Fibroblast of peridontal ligament (primary cell): ENCODE results near the gene FAM131A.

ENCODE experiments used
- DNase-seq: peaks from one replicate; pipeline ENCODE4 v3.0.0-alpha.2; 2010; ENCODE audit errors: extremely low read depth

The FAM131A gene, protein sequence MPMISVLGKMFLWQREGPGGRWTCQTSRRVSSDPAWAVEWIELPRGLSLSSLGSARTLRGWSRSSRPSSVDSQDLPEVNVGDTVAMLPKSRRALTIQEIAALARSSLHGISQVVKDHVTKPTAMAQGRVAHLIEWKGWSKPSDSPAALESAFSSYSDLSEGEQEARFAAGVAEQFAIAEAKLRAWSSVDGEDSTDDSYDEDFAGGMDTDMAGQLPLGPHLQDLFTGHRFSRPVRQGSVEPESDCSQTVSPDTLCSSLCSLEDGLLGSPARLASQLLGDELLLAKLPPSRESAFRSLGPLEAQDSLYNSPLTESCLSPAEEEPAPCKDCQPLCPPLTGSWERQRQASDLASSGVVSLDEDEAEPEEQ

DNA sequence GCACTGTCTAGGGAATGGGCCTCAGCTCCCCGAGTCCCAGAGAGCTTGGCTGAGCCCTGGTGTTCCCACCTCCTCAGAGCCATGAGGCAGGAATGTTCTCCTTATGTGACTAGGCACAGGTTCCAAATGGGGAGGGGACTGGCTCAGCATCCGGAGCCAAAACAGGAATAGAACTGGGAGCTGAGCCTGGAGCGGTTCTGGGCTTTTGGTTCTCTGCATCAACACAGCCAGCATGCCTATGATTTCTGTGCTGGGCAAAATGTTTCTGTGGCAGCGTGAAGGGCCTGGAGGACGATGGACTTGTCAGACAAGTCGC lies at the start of gene FAM131A:
Gene FAM131A (plus strand): TSS at position 202 of the 316 bp plus-strand sequence. CDS start 31 bp downstream, at position 233.
- peak; percentile 63 for DNase-seq

DNA sequence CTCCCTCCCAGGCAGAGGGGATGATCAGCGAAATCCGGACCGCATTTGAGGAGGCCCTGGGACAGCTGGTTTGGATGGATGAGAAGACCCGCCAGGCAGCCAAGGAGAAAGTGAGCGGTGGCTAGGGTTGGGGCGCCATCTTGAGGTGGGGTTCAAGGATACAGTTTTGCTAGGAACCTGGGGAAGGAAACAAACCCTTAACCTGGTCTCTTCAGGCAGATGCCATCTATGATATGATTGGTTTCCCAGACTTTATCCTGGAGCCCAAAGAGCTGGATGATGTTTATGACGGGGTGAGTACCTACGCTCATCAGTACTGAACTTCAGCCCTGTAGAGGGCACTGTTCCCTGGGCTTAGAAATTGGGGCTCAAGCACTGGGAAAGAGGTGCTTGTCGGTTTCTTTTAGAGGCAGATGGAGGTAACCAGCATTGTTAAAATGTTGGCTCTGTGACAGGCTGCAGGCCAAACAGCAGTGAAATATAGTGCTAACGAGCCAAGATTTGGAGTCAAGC lies 47.9 kb upstream of the FAM131A start:
- DNase-seq = peak; percentile 48

DNA sequence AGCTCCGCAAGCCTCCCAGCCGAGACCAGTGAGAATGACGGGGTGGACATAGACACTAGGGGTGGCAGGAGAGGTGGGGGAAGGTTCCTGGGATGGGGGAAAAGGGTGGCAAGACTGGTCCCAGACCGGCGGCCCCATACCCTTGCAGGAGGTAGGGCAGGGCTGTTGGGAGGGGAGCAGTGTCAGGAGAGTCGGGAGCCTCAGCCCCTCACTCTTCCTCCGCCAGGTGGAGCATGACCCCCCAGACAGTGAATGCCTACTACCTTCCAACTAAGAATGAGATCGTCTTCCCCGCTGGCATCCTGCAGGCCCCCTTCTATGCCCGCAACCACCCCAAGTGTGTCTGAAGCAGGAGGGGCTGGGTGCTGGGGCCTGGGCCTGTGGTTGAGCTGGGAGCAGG lies 47.1 kb upstream of the FAM131A start:
- no peak for DNase-seq

DNA sequence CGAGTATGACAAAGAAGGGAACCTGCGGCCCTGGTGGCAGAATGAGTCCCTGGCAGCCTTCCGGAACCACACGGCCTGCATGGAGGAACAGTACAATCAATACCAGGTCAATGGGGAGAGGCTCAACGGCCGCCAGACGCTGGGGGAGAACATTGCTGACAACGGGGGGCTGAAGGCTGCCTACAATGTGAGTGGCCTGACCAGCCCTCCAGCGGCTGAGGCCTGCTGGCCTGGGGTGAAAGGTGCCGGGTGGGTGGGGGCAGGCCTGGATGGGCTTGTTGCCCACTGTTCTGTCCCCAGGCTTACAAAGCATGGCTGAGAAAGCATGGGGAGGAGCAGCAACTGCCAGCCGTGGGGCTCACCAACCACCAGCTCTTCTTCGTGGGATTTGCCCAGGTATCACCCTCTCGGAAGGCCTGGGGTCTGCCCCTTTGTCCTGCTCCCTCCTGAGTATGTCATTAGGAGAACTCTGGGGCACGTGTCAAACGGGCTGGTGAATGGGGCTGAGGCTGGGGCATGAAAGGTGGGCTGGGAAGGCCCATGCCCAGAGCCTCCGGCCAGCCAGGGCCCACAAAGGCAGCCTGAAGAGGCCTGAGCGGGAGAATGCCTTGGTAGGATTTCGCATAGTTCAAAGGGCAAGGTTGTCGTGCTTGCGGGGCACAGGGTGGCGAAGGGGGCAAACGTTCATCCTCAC lies 46.2 kb upstream of the FAM131A start:
- DNase-seq = no peak

DNA sequence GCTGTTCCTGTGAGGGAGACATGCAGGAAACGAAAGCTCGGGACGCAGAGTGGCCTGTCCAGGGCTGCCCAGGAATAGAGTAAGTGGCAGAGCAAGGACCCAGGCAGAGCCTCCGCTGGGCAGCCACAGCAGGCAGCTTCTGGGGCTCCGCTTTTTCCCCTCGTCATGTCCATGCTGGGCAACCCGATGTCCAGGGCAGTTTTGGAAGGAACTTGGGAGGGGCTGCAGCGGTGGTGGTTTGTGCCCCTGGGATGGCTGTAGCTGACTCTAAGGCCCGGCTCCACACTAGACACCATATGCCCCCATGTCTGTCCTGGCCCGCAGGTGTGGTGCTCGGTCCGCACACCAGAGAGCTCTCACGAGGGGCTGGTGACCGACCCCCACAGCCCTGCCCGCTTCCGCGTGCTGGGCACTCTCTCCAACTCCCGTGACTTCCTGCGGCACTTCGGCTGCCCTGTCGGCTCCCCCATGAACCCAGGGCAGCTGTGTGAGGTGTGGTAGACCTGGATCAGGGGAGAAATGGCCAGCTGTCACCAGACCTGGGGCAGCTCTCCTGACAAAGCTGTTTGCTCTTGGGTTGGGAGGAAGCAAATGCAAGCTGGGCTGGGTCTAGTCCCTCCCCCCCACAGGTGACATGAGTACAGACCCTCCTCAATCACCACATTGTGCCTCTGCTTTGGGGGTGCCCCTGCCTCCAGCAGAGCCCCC lies 45.5 kb upstream of the FAM131A start:
- no peak for DNase-seq

DNA sequence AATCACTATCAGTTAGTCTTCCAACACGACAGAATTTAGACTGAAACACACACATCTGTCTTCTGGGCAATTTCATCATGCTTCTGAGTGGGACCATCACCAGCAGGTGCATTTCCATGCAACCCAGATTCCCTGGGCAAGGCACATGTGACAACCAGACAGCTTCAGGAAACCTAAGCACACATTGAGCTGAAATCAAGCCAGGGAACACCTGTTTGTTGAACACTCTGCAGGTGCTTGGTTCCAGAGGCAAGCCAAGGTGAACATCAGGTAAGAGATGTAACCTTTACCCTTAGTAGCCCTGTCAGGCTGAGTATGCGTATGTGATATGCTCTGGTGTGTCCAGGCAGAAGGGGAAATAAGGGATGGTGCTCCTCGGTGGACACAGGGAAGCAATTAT lies 41.6 kb upstream of the FAM131A start:
- no peak for DNase-seq

DNA sequence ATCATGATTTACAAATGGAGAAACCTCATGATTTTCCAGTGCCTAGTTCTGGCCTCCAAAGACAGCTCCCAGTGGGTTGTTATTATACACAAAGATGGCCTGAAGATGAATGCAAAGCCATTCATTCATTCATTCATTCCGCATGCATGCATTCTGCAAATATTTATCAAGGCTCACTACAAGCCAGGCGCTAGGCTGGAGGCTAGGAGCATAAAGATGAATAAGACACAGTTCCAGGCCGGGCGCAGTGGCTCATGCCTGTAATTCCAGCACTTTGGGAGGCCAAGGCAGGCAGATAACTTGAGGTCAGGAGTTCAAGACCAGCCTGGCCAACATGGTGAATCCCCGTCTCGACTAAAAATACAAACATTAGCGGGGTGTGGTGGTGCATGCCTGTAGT lies 40.8 kb upstream of the FAM131A start:
- no peak for DNase-seq

DNA sequence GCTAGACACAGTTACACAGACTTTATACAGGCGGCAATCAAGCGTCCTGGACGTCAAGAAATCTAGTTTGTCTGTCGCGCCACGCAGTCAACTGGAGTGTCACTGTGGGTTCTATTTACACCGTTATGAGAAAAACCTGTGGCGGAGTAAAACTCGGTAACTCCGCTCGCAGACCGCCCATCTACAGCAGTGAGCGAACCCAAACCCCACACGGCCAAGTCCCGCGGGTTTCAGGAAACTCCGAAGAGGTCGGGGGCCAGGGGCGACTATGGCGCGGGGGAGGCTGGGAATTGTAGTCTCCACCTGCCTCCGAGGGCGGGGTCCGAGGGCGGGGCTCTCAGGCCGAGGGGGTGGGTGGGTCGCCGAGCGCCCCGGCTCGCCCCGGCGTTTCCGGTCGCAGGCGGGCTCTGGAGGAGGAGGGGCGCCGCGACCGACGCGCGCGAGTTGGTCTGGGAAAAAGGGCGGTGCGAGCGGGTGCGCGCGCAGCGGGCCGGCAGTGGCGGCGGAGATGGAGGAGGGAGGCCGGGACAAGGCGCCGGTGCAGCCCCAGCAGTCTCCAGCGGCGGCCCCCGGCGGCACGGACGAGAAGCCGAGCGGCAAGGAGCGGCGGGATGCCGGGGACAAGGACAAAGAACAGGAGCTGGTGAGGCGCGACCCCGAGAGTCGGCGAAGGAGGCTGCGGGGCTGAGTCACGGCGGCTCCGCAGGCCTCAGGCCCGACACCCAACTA lies 38.5 kb upstream of the FAM131A start, which contains the start of gene PSMD2:
Gene PSMD2 (plus strand): TSS at position 483 of the 729 bp plus-strand sequence. CDS start 26 bp downstream, at position 509.
- DNase-seq = peak; percentile 94

DNA sequence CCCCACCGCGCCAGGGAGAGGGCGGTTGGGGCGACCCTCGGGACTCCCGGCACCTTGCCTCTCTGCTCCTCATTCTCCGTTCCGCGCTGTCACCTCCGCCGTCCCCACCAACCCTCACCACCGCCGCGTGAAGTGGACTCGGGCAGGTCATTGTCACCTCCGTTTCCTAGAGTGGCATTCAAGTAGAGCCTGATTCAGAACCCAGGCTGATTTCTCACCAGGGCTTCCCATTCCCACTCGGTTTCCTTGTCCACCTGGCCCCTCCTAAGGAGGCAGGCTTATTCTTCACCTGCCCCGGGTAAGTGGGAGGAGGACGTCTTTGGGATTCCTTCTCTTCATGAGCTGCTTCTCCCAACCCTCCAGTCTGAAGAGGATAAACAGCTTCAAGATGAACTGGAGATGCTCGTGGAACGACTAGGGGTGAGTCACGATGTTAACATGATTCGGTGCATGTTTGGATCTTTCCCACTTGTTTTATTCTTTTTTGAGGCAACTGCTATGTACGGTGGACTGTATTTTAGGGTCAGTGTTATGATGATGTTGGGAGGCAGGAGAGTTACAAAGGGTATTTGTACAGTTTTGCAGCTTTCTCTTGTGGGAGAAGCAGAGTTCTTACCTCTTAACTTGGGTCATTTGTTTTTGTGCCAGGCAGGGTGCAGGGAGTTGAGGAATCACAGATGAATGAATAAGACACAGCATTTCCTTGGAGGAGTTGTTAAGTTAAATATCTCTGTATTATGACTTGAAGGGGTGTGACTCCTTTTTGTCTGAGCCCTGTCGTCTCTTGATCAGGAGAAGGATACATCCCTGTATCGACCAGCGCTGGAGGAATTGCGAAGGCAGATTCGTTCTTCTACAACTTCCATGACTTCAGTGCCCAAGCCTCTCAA lies 37.7 kb upstream of the FAM131A start:
- peak; percentile 51 for DNase-seq

DNA sequence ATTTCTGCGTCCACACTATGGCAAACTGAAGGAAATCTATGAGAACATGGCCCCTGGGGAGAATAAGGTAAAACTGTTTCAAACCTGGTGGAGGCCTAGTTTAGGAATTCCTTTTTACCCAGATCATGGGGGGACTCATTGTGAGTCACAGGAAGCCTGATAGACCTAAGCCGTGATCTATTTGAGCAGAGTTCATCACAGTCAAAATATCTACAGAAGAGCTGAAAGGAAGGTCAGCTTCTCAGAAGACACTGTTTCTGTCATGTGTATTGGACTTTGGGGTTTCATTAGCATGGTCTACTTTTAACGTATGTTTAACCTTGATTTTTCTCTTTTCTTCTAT lies 37.1 kb upstream of the FAM131A start:
- DNase-seq = no peak

DNA sequence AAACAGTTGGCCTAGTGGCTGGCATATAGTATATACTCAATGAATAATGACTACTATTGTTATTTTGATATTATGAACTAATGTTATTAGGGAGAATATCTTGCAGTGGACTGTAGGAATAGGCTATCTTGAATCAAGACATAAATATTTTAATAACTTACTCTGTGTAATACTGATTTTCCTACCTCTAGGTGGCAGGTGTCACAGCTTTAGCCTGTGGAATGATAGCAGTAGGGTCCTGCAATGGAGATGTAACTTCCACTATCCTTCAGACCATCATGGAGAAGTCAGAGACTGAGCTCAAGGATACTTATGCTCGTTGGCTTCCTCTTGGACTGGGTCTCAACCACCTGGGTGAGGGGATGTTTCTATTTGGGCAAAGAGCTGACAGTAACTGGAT lies 31.8 kb upstream of the FAM131A start:
- peak; percentile 25 for DNase-seq

DNA sequence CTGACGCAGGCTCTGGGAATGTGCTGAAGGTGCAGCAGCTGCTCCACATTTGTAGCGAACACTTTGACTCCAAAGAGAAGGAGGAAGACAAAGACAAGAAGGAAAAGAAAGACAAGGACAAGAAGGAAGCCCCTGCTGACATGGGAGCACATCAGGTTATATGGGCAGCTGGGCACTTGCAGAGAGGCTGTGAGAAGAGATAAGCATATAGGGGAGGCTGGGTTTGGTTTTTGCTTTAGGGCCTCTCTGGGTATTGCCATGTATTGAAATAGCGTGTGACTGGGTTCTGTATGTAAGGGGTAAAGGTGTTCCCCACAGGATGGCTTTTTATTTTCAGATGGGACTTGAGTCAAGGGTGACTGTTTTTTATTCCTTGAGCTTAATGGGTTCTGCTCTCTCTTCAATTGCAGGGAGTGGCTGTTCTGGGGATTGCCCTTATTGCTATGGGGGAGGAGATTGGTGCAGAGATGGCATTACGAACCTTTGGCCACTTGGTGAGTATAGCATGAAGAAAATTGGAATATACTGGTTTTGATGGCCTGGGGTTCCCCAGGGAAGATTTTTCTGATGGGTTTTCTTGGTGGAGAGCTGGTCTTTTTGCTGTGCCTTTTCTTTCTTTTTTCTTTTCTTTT lies 30.9 kb upstream of the FAM131A start:
- DNase-seq = no peak

DNA sequence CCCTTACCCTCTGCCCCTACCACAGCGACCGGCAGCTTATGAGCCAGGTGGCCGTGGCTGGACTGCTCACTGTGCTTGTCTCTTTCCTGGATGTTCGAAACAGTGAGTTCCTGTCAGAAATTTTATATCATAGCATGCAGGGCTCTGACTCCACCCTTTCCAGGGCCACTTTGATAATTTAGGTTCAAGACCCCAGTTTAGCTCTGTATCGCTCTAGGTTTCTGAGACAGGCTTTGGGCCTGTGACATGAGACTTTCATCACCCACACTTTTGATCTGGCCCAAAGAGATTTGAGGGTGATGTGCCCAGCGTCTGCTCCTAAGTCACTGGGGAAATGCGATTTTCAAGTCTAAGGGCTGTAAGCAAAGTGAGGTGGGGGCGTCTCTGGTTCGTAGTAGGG lies 29.5 kb upstream of the FAM131A start:
- DNase-seq = no peak

DNA sequence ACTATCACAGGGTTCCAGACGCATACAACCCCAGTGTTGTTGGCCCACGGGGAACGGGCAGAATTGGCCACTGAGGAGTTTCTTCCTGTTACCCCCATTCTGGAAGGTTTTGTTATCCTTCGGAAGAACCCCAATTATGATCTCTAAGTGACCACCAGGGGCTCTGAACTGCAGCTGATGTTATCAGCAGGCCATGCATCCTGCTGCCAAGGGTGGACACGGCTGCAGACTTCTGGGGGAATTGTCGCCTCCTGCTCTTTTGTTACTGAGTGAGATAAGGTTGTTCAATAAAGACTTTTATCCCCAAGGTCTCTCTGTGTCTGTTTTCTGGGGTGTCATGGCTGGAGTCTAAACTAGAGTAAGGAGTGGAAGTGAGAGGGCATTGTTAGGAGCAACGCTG lies 28.7 kb upstream of the FAM131A start:
- no peak for DNase-seq

DNA sequence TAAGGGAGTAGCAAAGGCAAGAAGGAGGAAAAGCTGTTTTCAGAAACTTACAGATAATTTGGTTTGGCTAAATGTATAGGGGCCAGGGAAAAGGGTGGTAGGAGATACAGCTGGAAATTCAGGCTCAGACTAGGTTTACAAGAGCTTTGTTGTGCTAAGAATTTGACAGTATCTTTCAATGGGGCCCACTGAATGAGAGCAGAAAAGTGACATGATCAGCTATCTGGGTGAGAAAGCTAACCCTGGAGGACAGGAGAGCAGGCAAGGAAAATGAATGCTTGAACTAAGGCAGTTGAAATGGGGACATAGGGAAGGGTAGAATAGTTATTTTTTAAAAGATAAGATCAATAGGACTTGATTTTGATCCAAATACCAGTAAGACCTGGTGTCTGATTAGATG lies 25.8 kb upstream of the FAM131A start:
- no peak for DNase-seq

DNA sequence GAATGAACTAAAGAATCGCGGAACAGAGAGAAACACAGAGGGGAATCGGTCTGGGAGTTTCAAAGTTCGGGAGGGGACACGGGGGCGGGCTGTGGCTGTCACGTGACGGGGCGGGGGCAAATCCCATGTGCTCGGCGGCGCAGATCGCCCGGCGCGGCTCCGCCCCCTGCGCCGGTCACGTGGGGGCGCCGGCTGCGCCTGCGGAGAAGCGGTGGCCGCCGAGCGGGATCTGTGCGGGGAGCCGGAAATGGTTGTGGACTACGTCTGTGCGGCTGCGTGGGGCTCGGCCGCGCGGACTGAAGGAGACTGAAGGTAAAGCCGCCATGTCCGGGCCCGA lies 23.1 kb upstream of the FAM131A start, which contains the start of gene EIF4G1:
Gene EIF4G1 (plus strand): TSS at position 244 of the 337 bp plus-strand sequence. CDS start 1,191 bp downstream, outside the sequence.
- DNase-seq = peak; percentile 91

DNA sequence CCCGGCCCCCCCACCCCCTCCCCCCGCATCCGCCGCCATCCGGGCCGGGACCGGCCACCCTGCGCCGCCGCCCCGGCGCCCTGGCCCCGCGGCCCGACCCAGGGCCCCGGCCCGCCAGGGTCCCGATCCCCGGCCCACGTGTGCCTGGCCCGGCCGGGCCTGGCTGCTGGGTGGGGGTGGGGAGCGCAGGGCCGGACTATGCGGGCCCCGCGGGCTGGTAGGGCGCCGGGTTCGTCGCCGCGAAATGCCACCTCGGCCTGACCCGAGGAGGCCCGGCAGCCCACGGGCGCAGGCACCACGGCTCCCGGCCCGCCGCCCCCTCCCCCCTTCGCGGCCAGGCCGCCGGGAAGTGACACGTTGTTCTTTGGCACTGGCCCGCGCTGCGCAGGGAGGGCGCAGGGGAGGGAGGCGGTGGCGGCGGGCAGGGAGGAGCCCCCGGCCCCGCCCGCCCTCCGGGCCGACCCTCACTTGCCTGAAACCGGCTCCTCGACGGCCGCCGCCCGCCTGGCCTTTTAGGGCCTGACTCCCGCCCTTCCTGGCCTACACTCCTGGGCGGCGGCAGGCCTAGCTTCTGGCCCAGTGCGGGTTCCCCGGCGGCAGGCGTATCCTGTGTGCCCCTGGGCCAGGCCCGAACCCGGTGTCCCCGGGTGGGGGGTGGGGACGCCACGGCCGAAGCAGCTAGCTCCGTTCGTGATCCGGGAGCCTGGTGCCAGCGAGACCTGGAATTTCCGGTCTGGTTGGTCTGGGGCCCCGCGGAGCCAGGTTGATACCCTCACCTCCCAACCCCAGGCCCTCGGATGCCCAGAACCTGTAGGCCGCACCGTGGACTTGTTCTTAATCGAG lies 22.5 kb upstream of the FAM131A start:
- DNase-seq = peak; percentile 75

DNA sequence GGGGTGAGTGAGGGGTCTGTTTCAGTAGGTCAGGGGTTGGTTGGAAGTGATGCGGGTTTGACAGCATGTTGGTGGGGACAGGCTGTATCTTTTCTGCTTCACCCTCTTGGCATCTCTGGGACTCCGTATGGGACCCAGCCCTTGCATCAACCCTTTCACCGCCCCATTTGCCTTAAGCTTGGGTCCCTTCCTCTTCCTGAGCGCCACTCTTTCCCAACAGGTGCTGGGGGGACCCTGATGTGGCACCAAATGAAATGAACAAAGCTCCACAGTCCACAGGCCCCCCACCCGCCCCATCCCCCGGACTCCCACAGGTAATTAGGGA lies 21.9 kb upstream of the FAM131A start:
- no peak for DNase-seq

DNA sequence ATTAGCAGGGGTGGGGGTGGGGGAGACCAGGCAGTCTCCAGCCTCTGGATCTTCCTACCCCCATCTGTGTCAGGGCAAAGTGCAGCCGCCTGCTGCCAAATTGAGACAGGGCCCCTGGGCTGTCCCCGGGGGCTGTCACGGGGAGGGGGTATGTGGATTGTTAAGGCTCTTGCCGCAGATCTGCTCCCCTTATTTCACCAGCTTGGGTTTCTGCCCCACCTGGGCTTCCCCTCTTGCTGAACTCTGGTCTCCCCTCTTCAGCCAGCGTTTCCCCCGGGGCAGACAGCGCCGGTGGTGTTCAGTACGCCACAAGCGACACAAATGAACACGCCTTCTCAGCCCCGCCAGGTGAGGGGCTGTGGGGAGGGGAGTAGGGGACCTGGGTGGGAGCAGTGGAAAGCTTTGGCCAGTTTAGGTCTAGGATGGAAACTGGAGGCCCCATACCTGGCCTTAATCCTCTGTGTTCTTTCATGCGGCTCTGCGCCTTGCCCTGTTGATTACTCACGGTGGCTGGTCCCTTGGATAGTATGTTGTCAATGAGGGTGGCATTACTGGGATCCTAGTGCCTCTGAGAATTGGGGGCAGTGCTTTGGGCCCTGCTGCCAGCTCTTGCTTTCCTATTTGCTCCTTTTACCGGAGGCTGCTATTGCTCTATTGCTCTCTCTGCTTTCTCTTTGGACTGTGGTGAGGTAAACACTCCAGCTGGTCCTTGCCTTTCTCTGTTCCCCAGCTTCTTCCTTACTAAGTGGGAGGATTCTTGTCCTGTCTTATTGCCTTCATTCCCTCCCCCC lies 21.3 kb upstream of the FAM131A start:
- no peak for DNase-seq
